Measurements from ENCODE around the gene AFG3L2. TPM values are rescaled to one million over a fixed set of nuclear protein-coding genes. Genes with fewer than 3 reads are reported as not detected.
"Not testable (repeated sequence)": the region's sequence is repeated elsewhere in the genome, so short reads cannot be mapped to it uniquely, and the experiment has no call there.

AFG3L2 gene
- polyA plus RNA-seq (ENCODE audit: low read depth in 6 of 6): 10 to 100 TPM; 21.8 to 32.6 (median 27.4) TPM

- peak; percentile 83 to 86 for ATAC-seq (ENCODE audit: low read depth in 2 of 2)
- Mint-ChIP-seq H3K27me3 (peaks cover 0 to 5% (median 0%) of the 10 kb centered on the region in 3 donors), H3K27ac (peak within 1 kb of the TSS; percentile 89 to 99 (median 96)), H3K4me1 (peaks cover 34 to 45% (median 40%) of the 10 kb centered on the region in 3 donors), H3K9me3 (peaks cover 0 to under 1% (median 0%) of the 10 kb centered on the region in 7 donors), H3K36me3 (peaks cover 0 to 4% of the 10 kb centered on the region in 2 donors), H3K4me3 (peak within 1 kb of the TSS; percentile 84 to 95 (median 92))
- peak; percentile 100 for DNase-seq
These were observed at the start of gene AFG3L2 for GRCh38 chr18:12376754-12377555. Gene AFG3L2 (minus strand): TSS chr18:12377227. CDS start chr18:12377082, 145 bp downstream.

GRCh38 chr18:12424252-12424651 lies 47.2 kb upstream of the AFG3L2 start:
- Mint-ChIP-seq H3K4me1 (peaks cover 10 to 15% (median 15%) of the 10 kb centered on the region in 3 donors), H3K9me3 (peaks cover 0 to 2% (median 0%) of the 10 kb centered on the region in 7 donors)

GRCh38 chr18:12423820-12424219 lies 46.8 kb upstream of the AFG3L2 start:
- Mint-ChIP-seq H3K4me3 (no peak overlapping the region), H3K9me3 (peaks cover 0 to 2% (median 0%) of the 10 kb centered on the region in 7 donors), H3K36me3 (no peaks in the 10 kb centered on the region), H3K27ac (no peak overlapping the region), H3K27me3 (peaks cover 4 to 16% (median 7%) of the 10 kb centered on the region in 3 donors), H3K4me1 (peaks cover 10 to 15% (median 15%) of the 10 kb centered on the region in 3 donors)
- no peak for DNase-seq
- no peak for ATAC-seq (ENCODE audit: low read depth in 2 of 2)

More at GRCh38 chr18:12424252-12424651, 47.2 kb upstream of the AFG3L2 start:
- peaks cover 4 to 16% (median 7%) of the 10 kb centered on the region in 3 donors for H3K27me3 Mint-ChIP-seq
- ATAC-seq (ENCODE audit: low read depth in 2 of 2) (no peak), DNase-seq (no peak)
- no peak overlapping the region for H3K4me3 Mint-ChIP-seq
- no peak overlapping the region for H3K27ac Mint-ChIP-seq
- H3K36me3 Mint-ChIP-seq: no peaks in the 10 kb centered on the region

- Mint-ChIP-seq H3K4me3 (peak overlapping the region in 2 of 8 donors; percentile 53 to 60), H3K4me1 (peaks cover 13 to 19% (median 15%) of the 10 kb centered on the region in 3 donors), H3K9me3 (peaks cover 0 to 2% (median 0%) of the 10 kb centered on the region in 7 donors), H3K36me3 (no peaks in the 10 kb centered on the region), H3K27ac (no peak overlapping the region), H3K27me3 (peaks cover 4 to 16% (median 7%) of the 10 kb centered on the region in 3 donors)
- no peak for DNase-seq
- no peak for ATAC-seq (ENCODE audit: low read depth in 2 of 2)
These were observed 46.4 kb upstream of the AFG3L2 start for GRCh38 chr18:12423393-12423792.

GRCh38 chr18:12422936-12423335 lies 45.9 kb upstream of the AFG3L2 start:
- Mint-ChIP-seq H3K36me3 (no peaks in the 10 kb centered on the region), H3K27me3 (peaks cover 4 to 16% (median 7%) of the 10 kb centered on the region in 3 donors), H3K4me3 (peak overlapping the region in 1 of 8 donors; percentile 30), H3K27ac (no peak overlapping the region), H3K4me1 (peaks cover 13 to 20% (median 15%) of the 10 kb centered on the region in 3 donors), H3K9me3 (peaks cover 0 to 2% (median 0%) of the 10 kb centered on the region in 7 donors)
- DNase-seq (no peak), ATAC-seq (ENCODE audit: low read depth in 2 of 2) (peak in 1 of 2 donors; percentile 20)

GRCh38 chr18:12421732-12422131 lies 44.7 kb upstream of the AFG3L2 start:
- H3K27me3 Mint-ChIP-seq: peaks cover 4 to 16% (median 7%) of the 10 kb centered on the region in 3 donors
- H3K4me3 Mint-ChIP-seq: peak overlapping the region in 4 of 8 donors; percentile 32 to 91 (median 80)
- no peaks in the 10 kb centered on the region for H3K9me3 Mint-ChIP-seq
- H3K27ac Mint-ChIP-seq: no peak overlapping the region
- DNase-seq (no peak), ATAC-seq (ENCODE audit: low read depth in 2 of 2) (no peak)
- no peaks in the 10 kb centered on the region for H3K36me3 Mint-ChIP-seq
- H3K4me1 Mint-ChIP-seq: peaks cover 13 to 20% (median 15%) of the 10 kb centered on the region in 3 donors

- no peaks in the 10 kb centered on the region for H3K36me3 Mint-ChIP-seq
- H3K4me3 Mint-ChIP-seq: peak overlapping the region; percentile 80 to 92 (median 88)
- peaks cover 13 to 20% (median 15%) of the 10 kb centered on the region in 3 donors for H3K4me1 Mint-ChIP-seq
- ATAC-seq (ENCODE audit: low read depth in 2 of 2) (peak; percentile 19), DNase-seq (no peak)
- no peaks in the 10 kb centered on the region for H3K9me3 Mint-ChIP-seq
- H3K27me3 Mint-ChIP-seq: peaks cover 4 to 16% (median 7%) of the 10 kb centered on the region in 3 donors
- H3K27ac Mint-ChIP-seq: peak overlapping the region in 1 of 6 donors; percentile 47
These were observed 43.9 kb upstream of the AFG3L2 start for GRCh38 chr18:12420821-12421421.

GRCh38 chr18:12417687-12418086 lies 40.7 kb upstream of the AFG3L2 start:
- Mint-ChIP-seq H3K9me3 (no peaks in the 10 kb centered on the region), H3K27ac (peak overlapping the region in 1 of 6 donors; percentile 82), H3K36me3 (no peaks in the 10 kb centered on the region), H3K27me3 (peaks cover 4 to 7% (median 7%) of the 10 kb centered on the region in 3 donors), H3K4me3 (peak overlapping the region in 2 of 8 donors; percentile 53 to 81), H3K4me1 (peaks cover 13 to 20% (median 15%) of the 10 kb centered on the region in 3 donors)
- ATAC-seq (ENCODE audit: low read depth in 2 of 2) (no peak), DNase-seq (no peak)

- Mint-ChIP-seq H3K4me1 (peaks cover 11 to 16% (median 12%) of the 10 kb centered on the region in 3 donors), H3K27ac (peak overlapping the region in 1 of 6 donors; percentile 67), H3K36me3 (no peaks in the 10 kb centered on the region), H3K4me3 (no peak overlapping the region), H3K27me3 (peaks cover 1 to 4% (median 4%) of the 10 kb centered on the region in 3 donors), H3K9me3 (no peaks in the 10 kb centered on the region)
- no peak for DNase-seq
- ATAC-seq (ENCODE audit: low read depth in 2 of 2): no peak
These were observed 39.2 kb upstream of the AFG3L2 start for GRCh38 chr18:12416098-12416729.

- DNase-seq (no peak), ATAC-seq (ENCODE audit: low read depth in 2 of 2) (no peak)
- Mint-ChIP-seq H3K4me3 (no peak overlapping the region), H3K9me3 (no peaks in the 10 kb centered on the region), H3K36me3 (no peaks in the 10 kb centered on the region), H3K27ac (no peak overlapping the region), H3K4me1 (peaks cover 4 to 18% (median 16%) of the 10 kb centered on the region in 3 donors), H3K27me3 (no peaks in the 10 kb centered on the region)
These were observed 34.4 kb upstream of the AFG3L2 start for GRCh38 chr18:12411456-12411855.

GRCh38 chr18:12410747-12411146 lies 33.7 kb upstream of the AFG3L2 start:
- DNase-seq; H3K9me3 Mint-ChIP-seq; H3K27me3 Mint-ChIP-seq; H3K4me3 Mint-ChIP-seq; H3K36me3 Mint-ChIP-seq; ATAC-seq (ENCODE audit: low read depth in 2 of 2): not testable (repeated sequence)
- Mint-ChIP-seq H3K27ac (peak overlapping the region in 1 of 6 donors; percentile 75), H3K4me1 (peaks cover 7 to 23% (median 16%) of the 10 kb centered on the region in 3 donors)

- Mint-ChIP-seq H3K9me3 (peaks cover 0 to 1% (median 0%) of the 10 kb centered on the region in 7 donors), H3K27me3 (peaks cover 1 to 7% (median 3%) of the 10 kb centered on the region in 3 donors), H3K4me1 (peaks cover 7 to 26% (median 21%) of the 10 kb centered on the region in 3 donors), H3K4me3 (peak overlapping the region in 1 of 8 donors; percentile 69), H3K36me3 (no peaks in the 10 kb centered on the region), H3K27ac (peak overlapping the region in 1 of 6 donors; percentile 68)
- ATAC-seq (ENCODE audit: low read depth in 2 of 2) (no peak), DNase-seq (no peak)
These were observed 33.1 kb upstream of the AFG3L2 start for GRCh38 chr18:12410081-12410481.

GRCh38 chr18:12409469-12409868 lies 32.4 kb upstream of the AFG3L2 start:
- H3K4me1 Mint-ChIP-seq: peaks cover 7 to 26% (median 22%) of the 10 kb centered on the region in 3 donors
- peaks cover 0 to 1% (median 0%) of the 10 kb centered on the region in 7 donors for H3K9me3 Mint-ChIP-seq
- DNase-seq (no peak), ATAC-seq (ENCODE audit: low read depth in 2 of 2) (no peak)
- no peaks in the 10 kb centered on the region for H3K36me3 Mint-ChIP-seq
- peak overlapping the region in 3 of 8 donors; percentile 75 to 81 (median 77) for H3K4me3 Mint-ChIP-seq
- H3K27ac Mint-ChIP-seq: no peak overlapping the region
- peaks cover 7 to 9% (median 8%) of the 10 kb centered on the region in 3 donors for H3K27me3 Mint-ChIP-seq
